Measurements from ENCODE around the gene PCNT. TPM values are rescaled to one million over a fixed set of nuclear protein-coding genes. Genes with fewer than 3 reads are reported as not detected.

Gene PCNT
- total and polyA plus RNA-seq, 2 of the 4 experiments (the other 2 are of a cell fraction): 10.0 to 19.4 TPM

DNA sequence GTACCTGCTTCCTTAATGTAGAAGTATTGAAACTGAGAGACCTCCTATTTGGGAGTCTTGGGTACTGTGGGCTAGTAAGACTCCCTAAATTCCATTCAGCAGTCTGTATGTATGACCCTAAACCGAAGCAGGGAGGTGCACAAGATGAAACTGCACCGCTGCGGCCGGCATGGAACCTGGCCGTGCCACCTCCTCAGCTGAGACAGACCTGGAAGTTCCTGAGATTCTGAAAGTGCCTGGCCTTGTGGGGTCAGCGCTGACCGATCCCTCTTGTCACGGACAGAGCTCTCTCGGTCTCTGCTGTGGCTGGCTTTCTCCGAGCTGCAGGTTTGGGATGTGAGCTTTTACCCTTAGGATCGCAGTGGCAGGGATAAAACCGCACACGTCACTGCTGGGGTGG, 27.0 kb downstream of the PCNT start:
- H2BK15ac ChIP-seq (ENCODE audit: low read depth, low read length): no peak overlapping the region
- no peak overlapping the region for H3K9ac ChIP-seq (ENCODE audit: low read depth, low read length)
- in situ Hi-C loops (cut with MboI; ENCODE audit: low sequenced_read_pairs) (no loop called here), intact Hi-C loops (cut with micrococcal nuclease) (no loop called here), dilution Hi-C loops (cut with HindIII; ENCODE audit: low sequenced_read_pairs, unreplicated experiment) (no loop called here)
- BruUV-seq (replicated peaks): no TSS peak
- H3K27me3 ChIP-seq (ENCODE audit: control insufficient read depth, insufficient read depth, low read length): no peaks in the 10 kb centered on the region
- H3K14ac ChIP-seq (replicated peaks; ENCODE audit: low read depth, low read length): no peak overlapping the region
- H4K5ac ChIP-seq (ENCODE audit: low read depth, low read length): no peak overlapping the region
- no peak for ATAC-seq (ENCODE audit: low read depth)
- no peak overlapping the region for H3K18ac ChIP-seq (ENCODE audit: low read depth, low read length)
- no peak overlapping the region for H4K8ac ChIP-seq (ENCODE audit: low read depth in 2 of 2, low read length in 2 of 2)
- no peaks in the 10 kb centered on the region for H3K9me1 ChIP-seq (ENCODE audit: insufficient read depth, low read length)
- POLR2A ChIA-PET (ENCODE audit: unreplicated experiment): no interaction called here
- H2BK120ac ChIP-seq (ENCODE audit: low read depth, low read length): no peak overlapping the region
- no peak overlapping the region for H4K91ac ChIP-seq (ENCODE audit: insufficient read depth, low read depth, low read length)
- no peaks in the 10 kb centered on the region for H3K4me1 ChIP-seq (ENCODE audit: control insufficient read depth, insufficient read depth, low read length)
- peaks cover 80% of the 10 kb centered on the region for H3K36me3 ChIP-seq (ENCODE audit: control insufficient read depth, insufficient read depth, low read length)
- H3K4me3 ChIP-seq (ENCODE audit: insufficient read depth, low read depth, low read length): no peak overlapping the region
- H2BK20ac ChIP-seq (ENCODE audit: low read depth, low read length): no peak overlapping the region
- 80% methylated on average over 4 of the region's 13 CpGs; no CpG with 5 or more reads in 1 of the 2 experiments for WGBS, 2 experiments (ENCODE audit: extremely low coverage in 2 of 2, insufficient read length in 1 of 2)
- peaks cover 4 to 16% of the 10 kb centered on the region in 2 experiments; a peak in 3 of 4 replicates for H3K79me1 ChIP-seq (ENCODE audit: low read depth in 1 of 2, low read length in 2 of 2)
- no peak for DNase-seq
- no peak overlapping the region for H3K23ac ChIP-seq (ENCODE audit: low read depth, low read length)
- no peak overlapping the region for H3K4ac ChIP-seq (ENCODE audit: low read depth, low read length)
- TF ChIP-seq RAD21 (IDR thresholded peaks at IDR 0.05; ENCODE audit: low read length) (no peak), SMC3 (IDR thresholded peaks at IDR 0.05; ENCODE audit: low read depth, low read length) (no peak), NFE2L2 (IDR thresholded peaks at IDR 0.05; ENCODE audit: low read depth, low read length) (no peak), FOS (IDR thresholded peaks at IDR 0.05; ENCODE audit: low read depth, low read length) (no peak), MXI1 (IDR thresholded peaks at IDR 0.05; ENCODE audit: borderline replicate concordance, low read depth, low read length) (no peak), RFX5 (IDR thresholded peaks at IDR 0.05; ENCODE audit: low read depth, low read length) (no peak), CHD1 (IDR thresholded peaks at IDR 0.05; ENCODE audit: low read depth, low read length) (no peak), POLR2A (IDR thresholded peaks at IDR 0.05; ENCODE audit: low read depth, low read length) (no peak), CEBPB (IDR thresholded peaks at IDR 0.05; ENCODE audit: low read depth, low read length) (no peak), MAZ (IDR thresholded peaks at IDR 0.05; ENCODE audit: borderline replicate concordance, low read depth, low read length) (no peak)
- TF ChIP-seq, protein P1, sequence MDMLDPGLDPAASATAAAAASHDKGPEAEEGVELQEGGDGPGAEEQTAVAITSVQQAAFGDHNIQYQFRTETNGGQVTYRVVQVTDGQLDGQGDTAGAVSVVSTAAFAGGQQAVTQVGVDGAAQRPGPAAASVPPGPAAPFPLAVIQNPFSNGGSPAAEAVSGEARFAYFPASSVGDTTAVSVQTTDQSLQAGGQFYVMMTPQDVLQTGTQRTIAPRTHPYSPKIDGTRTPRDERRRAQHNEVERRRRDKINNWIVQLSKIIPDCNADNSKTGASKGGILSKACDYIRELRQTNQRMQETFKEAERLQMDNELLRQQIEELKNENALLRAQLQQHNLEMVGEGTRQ (IDR thresholded peaks at IDR 0.05; ENCODE audit: low read depth, low read length): no peak
- TF ChIP-seq, protein P2, sequence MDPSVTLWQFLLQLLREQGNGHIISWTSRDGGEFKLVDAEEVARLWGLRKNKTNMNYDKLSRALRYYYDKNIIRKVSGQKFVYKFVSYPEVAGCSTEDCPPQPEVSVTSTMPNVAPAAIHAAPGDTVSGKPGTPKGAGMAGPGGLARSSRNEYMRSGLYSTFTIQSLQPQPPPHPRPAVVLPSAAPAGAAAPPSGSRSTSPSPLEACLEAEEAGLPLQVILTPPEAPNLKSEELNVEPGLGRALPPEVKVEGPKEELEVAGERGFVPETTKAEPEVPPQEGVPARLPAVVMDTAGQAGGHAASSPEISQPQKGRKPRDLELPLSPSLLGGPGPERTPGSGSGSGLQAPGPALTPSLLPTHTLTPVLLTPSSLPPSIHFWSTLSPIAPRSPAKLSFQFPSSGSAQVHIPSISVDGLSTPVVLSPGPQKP (IDR thresholded peaks at IDR 0.05; ENCODE audit: borderline replicate concordance, low read depth, low read length): no peak
- H2AK5ac ChIP-seq (ENCODE audit: low read depth, low read length): no peak overlapping the region
- H3K4me2 ChIP-seq (ENCODE audit: low read depth, low read length): no peak overlapping the region
- no peak overlapping the region for H2AK9ac ChIP-seq (replicated peaks; ENCODE audit: low read depth, low read length, poor library complexity)
- H2AFZ ChIP-seq (replicated peaks; ENCODE audit: low read length, poor library complexity): no peak overlapping the region
- H3K27ac ChIP-seq (ENCODE audit: insufficient read depth, low read length): no peak overlapping the region
- no peak overlapping the region for H2BK5ac ChIP-seq (ENCODE audit: low read depth, low read length, poor library complexity, severe bottlenecking)
- CTCF ChIA-PET: no interaction called here
- no peaks in the 10 kb centered on the region; the same call in 1 of the 2 replicates for H4K20me1 ChIP-seq (ENCODE audit: insufficient read depth, low read length)
- H3K56ac ChIP-seq (ENCODE audit: extremely low read depth, insufficient read depth, low read length): no peak overlapping the region
- no peaks in the 10 kb centered on the region for H3K9me3 ChIP-seq (ENCODE audit: control insufficient read depth, insufficient read depth, low read length)
